Skin epidermis (tissue), 12 donors: ENCODE results near the gene LRFN4.

Source experiments
- H3K27ac ChIP-seq, 21 experiments: fragments of 200-600 bp; sonication (generic) in 11 of 21; one replicate each; pipeline ENCODE4 v1.5.0; 2020; ENCODE audit warnings: mild to moderate bottlenecking in 3 of 21, inconsistent platforms in 2 of 21, moderate library complexity in 2 of 21
- H3K4me3 ChIP-seq, 7 experiments: fragments of 200-600 bp; sonication (generic) in 2 of 7; one replicate each; pipeline ENCODE4 v1.5.0; 2020; ENCODE audit warnings: inconsistent platforms in 2 of 7, mild to moderate bottlenecking in 2 of 7, moderate library complexity in 1 of 7

The LRFN4 gene

GRCh38 chr11:66907751-66908630 is 51.1 kb downstream of the LRFN4 start:
- H3K27ac ChIP-seq = peak overlapping the region in 2 of 21 experiments; percentile 6 to 58
- no peak overlapping the region for H3K4me3 ChIP-seq

- Histone ChIP-seq H3K4me3 (no peak overlapping the region), H3K27ac (no peak overlapping the region)
These were observed 52.3 kb downstream of the LRFN4 start for GRCh38 chr11:66909181-66909580.

GRCh38 chr11:66910016-66910415 is 53.2 kb downstream of the LRFN4 start:
- Histone ChIP-seq H3K27ac (no peak overlapping the region), H3K4me3 (no peak overlapping the region)
